HG03558 (cell line): Measurements from ENCODE around the gene MS4A12.
"Not testable (repeated sequence)": the region's sequence is repeated elsewhere in the genome, so short reads cannot be mapped to it uniquely, and the experiment has no call there.

Experiments used
- ATAC-seq: cut with Tn5 transposase; IDR thresholded peaks from one replicate; pipeline ENCODE4 v1.9.1; 2021; ENCODE audit warnings: moderate number of reproducible peaks; ENCODE audit not compliant: unreplicated experiment; ENCODE audit errors: extremely low read depth

Gene MS4A12

DNA sequence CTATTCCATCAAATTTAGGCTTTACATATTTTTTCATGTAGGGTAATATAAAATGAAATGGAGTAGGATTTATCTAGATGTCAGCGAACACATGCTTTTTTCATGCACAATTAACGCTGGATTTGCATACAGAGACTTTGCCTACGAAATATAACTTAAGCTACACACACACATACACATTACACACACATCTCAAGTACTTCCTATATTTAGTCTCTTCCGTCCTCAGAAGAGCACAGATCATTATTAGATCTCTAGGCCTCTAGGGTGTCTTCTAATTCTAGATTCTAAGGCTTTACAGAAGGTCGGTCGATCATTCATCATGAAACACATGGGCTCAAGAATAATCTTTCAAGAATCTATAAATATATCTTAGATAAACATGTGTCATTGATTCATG is 18.8 kb downstream of the MS4A12 start:
- ATAC-seq = no peak

DNA sequence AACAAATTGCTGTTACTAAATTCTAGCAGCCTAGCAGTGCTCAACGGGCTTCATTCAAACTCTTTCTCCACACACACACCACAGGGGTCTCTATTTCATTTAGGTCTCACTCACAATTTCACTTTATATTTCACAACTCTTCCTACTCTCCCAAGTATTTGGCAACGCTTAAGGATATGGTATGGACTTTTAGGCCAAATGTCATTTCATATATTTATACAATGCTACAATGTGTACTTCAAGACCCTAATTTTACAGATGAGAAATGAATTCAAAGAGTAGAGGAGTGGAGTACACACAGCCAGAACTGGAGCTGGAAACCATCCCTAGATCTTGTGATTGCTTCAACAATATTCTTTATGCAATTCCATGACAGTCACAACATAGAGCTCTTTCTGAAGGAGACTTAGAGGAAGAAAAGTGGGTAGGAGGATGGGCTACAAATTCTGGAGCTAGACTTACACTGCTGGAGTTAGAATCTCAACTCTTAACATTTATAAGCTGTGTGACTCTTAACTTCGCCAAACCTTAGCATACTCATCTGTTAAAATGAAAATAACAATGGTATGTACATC is 20.2 kb downstream of the MS4A12 start:
- ATAC-seq = no peak

DNA sequence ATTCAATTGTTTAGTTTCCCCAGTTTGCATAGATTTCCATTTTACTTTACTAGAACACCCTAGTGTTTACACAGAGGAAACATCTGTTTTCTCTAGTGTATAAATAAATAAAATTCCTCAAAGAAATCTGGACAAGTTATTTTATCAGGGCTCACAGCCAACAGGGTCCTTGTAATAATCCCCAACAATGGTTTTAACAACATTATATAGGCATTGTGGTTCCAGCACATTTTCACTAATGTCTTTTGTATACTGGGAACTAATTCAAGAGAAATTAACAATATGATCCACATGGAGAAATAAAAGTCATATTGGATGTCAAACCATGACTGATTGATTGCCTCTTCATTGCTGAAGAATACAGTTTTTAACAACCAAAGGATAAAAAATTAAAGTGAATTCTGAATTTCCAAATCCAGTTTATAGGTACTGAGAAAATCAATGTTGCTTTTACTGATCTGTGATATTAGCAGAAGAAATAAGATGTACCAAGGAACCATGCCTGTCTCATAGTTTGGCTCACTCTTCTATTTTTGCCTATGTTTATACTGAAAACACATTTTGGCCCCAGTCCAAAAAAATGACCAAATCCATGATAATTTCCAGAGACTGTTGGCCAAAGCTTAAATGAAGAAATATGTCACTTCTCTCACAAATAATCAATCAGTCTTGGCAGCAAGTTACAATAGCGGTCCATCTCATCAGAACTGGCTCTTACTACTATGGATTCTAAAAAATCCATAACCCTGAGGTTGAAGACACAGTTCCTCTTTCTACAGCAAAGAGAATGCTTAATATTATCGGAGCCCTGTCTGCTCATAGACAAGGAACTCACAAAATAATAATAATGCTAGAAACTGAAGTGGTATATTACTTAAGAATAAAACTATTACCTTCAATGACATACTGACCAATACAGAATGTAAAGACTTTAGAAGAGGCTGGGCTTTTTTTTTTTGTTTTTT is 21.2 kb downstream of the MS4A12 start:
- ATAC-seq = no peak

- no peak for ATAC-seq
Observed at GRCh38 chr11:60515144-60515855, 22.7 kb downstream of the MS4A12 start, which contains the start of gene MS4A13. Gene MS4A13, plus strand, starts transcription at chr11:60515392. Its CDS starts 2,692 bp downstream, at chr11:60518084.

DNA sequence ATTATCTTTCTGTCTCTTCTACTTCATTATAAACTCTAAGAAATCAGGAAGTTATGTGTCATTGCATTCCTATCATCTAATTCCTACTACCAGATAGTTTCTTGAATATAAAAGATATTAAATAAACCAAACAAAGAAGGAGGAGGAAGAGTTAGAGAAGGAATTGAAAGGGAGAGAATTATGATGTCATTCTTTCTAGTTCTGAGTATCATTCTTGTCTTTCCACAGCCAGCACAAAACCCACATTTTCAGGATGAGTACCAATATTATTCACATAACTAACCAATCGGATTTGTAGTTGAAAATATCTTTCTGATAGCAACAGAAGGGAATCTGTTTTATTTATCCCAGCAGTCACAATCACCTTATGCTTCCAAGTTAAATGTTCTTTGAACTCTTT is 35.9 kb downstream of the MS4A12 start:
- ATAC-seq = no peak

DNA sequence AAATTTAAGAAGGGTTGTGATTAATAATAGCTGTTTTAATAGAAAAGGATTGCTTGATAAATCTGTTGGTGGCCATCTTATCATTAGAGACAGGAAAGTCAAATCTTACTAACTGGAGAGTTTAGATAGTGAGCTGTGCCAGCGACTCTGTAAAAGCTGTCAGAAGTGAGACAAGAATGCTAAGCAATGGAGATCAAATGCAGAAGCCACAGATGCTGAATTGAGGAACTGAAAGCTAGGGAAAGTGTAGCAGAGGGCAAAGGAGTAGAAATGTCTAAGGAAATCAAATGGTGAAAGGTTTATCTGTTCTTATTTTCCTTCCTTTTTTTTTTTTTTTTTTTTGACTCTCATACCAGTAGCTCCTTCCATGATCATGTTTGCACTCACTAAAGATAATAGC is 36.4 kb downstream of the MS4A12 start:
- no peak for ATAC-seq

DNA sequence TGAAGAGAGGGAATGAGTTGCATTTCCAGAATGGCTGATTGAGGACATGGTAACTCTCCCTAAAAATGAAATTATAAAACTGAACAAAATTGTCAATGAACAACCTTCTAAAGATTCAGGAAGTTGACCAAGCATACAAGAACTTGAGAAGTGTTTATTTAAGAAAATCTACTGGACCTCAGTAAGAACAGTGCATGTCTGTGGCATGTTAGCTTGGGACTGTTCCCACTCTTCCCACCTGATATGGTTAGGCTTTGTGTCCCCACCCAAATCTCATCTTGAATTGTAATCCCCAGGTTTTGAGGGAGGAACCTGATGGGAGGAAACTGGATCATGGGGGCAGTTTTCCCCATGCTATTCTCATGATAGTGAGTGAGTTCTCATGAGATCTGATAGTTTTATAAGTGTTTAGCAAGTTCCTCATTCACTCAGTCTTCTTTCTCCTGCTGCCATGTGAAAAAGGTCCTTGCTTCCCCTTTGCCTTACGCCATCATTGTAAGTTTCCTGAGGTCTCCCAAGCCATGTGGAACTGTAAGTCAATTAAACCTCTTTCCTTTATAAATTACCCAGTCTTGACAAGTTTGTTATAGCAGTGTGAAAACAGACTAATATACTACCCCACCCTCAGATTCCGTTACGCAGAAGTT is 38.0 kb downstream of the MS4A12 start:
- no peak for ATAC-seq

DNA sequence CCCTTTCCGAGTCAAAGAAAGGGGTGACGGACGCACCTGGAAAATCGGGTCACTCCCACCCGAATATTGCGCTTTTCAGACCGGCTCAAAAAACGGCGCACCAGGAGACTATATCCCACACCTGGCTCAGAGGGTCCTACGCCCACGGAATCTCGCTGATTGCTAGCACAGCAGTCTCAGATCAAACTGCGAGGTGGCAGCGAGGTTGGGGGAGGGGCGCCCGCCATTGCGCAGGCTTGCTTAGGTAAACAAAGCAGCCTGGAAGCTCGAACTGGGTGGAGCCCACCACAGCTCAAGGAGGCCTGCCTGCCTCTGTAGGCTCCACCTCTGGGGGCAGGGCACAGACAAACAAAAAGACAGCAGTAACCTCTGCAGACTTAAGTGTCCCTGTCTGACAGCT is 39.8 kb downstream of the MS4A12 start:
- not testable (repeated sequence) for ATAC-seq

DNA sequence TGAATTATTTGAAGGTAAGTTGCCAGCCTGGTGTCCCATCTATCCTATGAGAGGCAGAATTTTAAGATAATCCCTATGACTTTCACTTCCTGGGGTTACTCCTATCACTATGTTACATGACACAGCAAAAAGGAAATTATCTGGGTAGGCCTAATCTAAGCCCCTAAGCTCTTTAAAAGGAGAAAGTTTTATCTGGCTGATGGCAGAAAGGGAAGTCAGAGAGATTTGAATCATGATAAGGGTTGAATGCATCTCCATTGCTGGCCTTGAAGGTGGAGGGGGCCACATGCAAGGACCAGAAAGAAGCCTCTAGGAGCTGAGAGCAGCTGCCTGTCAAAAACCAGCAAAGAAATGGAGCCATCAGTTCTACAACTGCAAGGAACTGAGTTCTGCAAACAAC is 46.0 kb downstream of the MS4A12 start:
- ATAC-seq = not testable (repeated sequence)

DNA sequence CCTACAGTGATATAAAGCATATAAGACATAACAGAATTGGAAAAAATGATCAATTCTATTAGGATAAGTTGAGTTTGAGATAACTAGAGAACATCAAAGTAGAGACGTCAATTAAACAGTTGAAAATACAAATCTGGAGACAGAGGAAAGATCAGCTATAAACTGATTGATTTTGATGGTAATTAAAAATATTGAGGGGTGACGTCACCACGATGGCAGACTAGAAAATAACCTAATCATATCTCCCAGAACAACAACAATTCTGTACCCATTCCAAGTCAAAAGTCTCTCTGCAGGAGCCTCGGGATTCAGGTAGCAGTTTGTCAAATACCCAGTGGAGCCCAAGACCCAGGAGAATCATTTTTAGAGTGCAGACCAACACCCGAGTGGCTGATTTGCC is 51.5 kb downstream of the MS4A12 start:
- ATAC-seq = no peak
